ENCODE data around the gene TCTA. TPM values are rescaled to one million over a fixed set of nuclear protein-coding genes. Genes with fewer than 3 reads are reported as not detected.

Gene TCTA
- polyA plus RNA-seq, 2 donors: 11.3 to 14.5 TPM

Other genes starting within 250 kb of the TCTA start
- 10 to 100 TPM; 10.1 to 19.1 TPM for gene CCDC71, start 246.1 kb upstream of the TCTA start, polyA plus RNA-seq
- gene KLHDC8B, start 240.8 kb upstream of the TCTA start, polyA plus RNA-seq: 10 to 100 TPM; 24.5 to 39.0 TPM
- 1 to 10 TPM; 4.2 to 6.6 TPM for gene C3orf62, start 135.2 kb upstream of the TCTA start, polyA plus RNA-seq
- 10 to 100 TPM; 24.7 to 28.5 TPM for gene USP4, start 72.4 kb upstream of the TCTA start, polyA plus RNA-seq
- gene GPX1, start 54.1 kb upstream of the TCTA start, polyA plus RNA-seq: 100 to 1,000 TPM; 245 to 383 TPM
- 100 to 1,000 TPM; 162 to 244 TPM for gene RHOA, start 447 bp upstream of the TCTA start, polyA plus RNA-seq
- gene AMT, start 10.1 kb downstream of the TCTA start, polyA plus RNA-seq: 10 to 100 TPM in 1 of 2 donors, 1 to 10 TPM in 1; 3.4 to 14.2 TPM
- 1 to 10 TPM; 5.0 to 7.0 TPM for gene NICN1, start 16.9 kb downstream of the TCTA start, polyA plus RNA-seq
- 10 to 100 TPM in 1 of 2 donors, 1 to 10 TPM in 1; 8.6 to 18.8 TPM for gene DAG1, start 57.8 kb downstream of the TCTA start, polyA plus RNA-seq
- under 1 TPM; 0.01 to 0.08 TPM for gene BSN, start 142.1 kb downstream of the TCTA start, polyA plus RNA-seq